ENCODE results near the gene PANK1. TPM values are rescaled to one million over a fixed set of nuclear protein-coding genes. Genes with fewer than 3 reads are reported as not detected.

Gene PANK1
- total RNA-seq, 1 experiment from 2014 or later, result 19.2 TPM

GRCh38 chr10:89639326-89639725 is 5.7 kb downstream of the PANK1 start:
- Histone ChIP-seq H3K27ac (ENCODE audit: low read depth, low read length, poor library complexity, severe bottlenecking) (no peak overlapping the region), H3K9me3 (ENCODE audit: low read depth, low read length, poor library complexity, severe bottlenecking) (no peaks in the 10 kb centered on the region), H3K4me3 (ENCODE audit: low read depth, low read length, poor library complexity, severe bottlenecking) (no peak overlapping the region), H3K36me3 (ENCODE audit: insufficient read depth, low read length, poor library complexity, severe bottlenecking) (peaks cover 8% of the 10 kb centered on the region), H3K4me1 (ENCODE audit: insufficient read depth, low read length, poor library complexity, severe bottlenecking) (peaks cover 12% of the 10 kb centered on the region), H3K27me3 (replicated peaks; ENCODE audit: insufficient read depth, low read depth, low read length, poor library complexity) (no peaks in the 10 kb centered on the region)
- ChIA-PET CTCF (no interaction called here), POLR2A (ENCODE audit: low non-redundant PET) (no interaction called here)
- DNase-seq (ENCODE audit: low spot score), result no peak
- no peak for TF ChIP-seq CTCF (conservative IDR thresholded peaks at IDR 0.05; ENCODE audit: low read depth, low read length)
- TF ChIP-seq EZH2 (IDR thresholded peaks at IDR 0.05; ENCODE audit: borderline replicate concordance, low read depth, low read length, poor library complexity, severe bottlenecking), result no peak
- intact Hi-C loops (cut with micrococcal nuclease; ENCODE audit: unreplicated experiment), result no loop called here
- BruUV-seq (replicated peaks), result no TSS peak

DNA sequence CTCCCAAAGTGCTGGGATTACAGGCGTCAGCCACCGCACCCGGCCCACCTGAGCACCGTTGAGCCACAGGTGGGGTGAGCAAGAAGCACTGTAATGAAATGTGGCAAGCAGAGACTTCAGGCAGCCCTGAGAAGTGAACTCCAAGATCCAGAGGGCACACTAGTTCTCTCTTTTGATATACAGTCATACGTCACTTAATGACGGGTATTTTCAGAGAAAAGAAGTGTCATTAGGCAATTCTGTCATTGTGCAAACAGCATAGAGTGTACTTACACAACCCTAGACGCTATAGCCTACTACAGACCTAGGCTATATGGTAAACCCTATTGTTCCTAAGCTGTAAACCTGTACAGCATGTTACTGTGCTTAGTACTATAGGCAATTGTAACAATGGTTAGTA is 7.9 kb downstream of the PANK1 start:
- BruUV-seq (replicated peaks), result no TSS peak
- ChIA-PET CTCF (no interaction called here), POLR2A (ENCODE audit: low non-redundant PET) (no interaction called here)
- TF ChIP-seq CTCF (conservative IDR thresholded peaks at IDR 0.05; ENCODE audit: low read depth, low read length) (no peak), EZH2 (IDR thresholded peaks at IDR 0.05; ENCODE audit: borderline replicate concordance, low read depth, low read length, poor library complexity, severe bottlenecking) (no peak)
- no peak for DNase-seq (ENCODE audit: low spot score)
- H3K9me3 ChIP-seq (ENCODE audit: low read depth, low read length, poor library complexity, severe bottlenecking), result no peaks in the 10 kb centered on the region
- H3K4me3 ChIP-seq (ENCODE audit: low read depth, low read length, poor library complexity, severe bottlenecking), result no peak overlapping the region
- intact Hi-C loops (cut with micrococcal nuclease; ENCODE audit: unreplicated experiment), result no loop called here
- peaks cover 16% of the 10 kb centered on the region for H3K36me3 ChIP-seq (ENCODE audit: insufficient read depth, low read length, poor library complexity, severe bottlenecking)
- no peaks in the 10 kb centered on the region for H3K27me3 ChIP-seq (replicated peaks; ENCODE audit: insufficient read depth, low read depth, low read length, poor library complexity)
- H3K27ac ChIP-seq (ENCODE audit: low read depth, low read length, poor library complexity, severe bottlenecking), result no peak overlapping the region
- no peaks in the 10 kb centered on the region for H3K4me1 ChIP-seq (ENCODE audit: insufficient read depth, low read length, poor library complexity, severe bottlenecking)

GRCh38 chr10:89634637-89635036 is 10.4 kb downstream of the PANK1 start:
- intact Hi-C loops (cut with micrococcal nuclease; ENCODE audit: unreplicated experiment), result no loop called here
- Histone ChIP-seq H3K9me3 (ENCODE audit: low read depth, low read length, poor library complexity, severe bottlenecking) (no peaks in the 10 kb centered on the region), H3K27ac (ENCODE audit: low read depth, low read length, poor library complexity, severe bottlenecking) (no peak overlapping the region), H3K4me1 (ENCODE audit: insufficient read depth, low read length, poor library complexity, severe bottlenecking) (peaks cover 6% of the 10 kb centered on the region), H3K36me3 (ENCODE audit: insufficient read depth, low read length, poor library complexity, severe bottlenecking) (peaks cover 16% of the 10 kb centered on the region), H3K4me3 (ENCODE audit: low read depth, low read length, poor library complexity, severe bottlenecking) (no peak overlapping the region), H3K27me3 (replicated peaks; ENCODE audit: insufficient read depth, low read depth, low read length, poor library complexity) (no peaks in the 10 kb centered on the region)
- CTCF ChIA-PET, result interaction anchor here (0.6 kb wide), 1 partner anchor 11 kb away, joined by 3 read pairs; no protein-coding TSS in a partner anchor
- BruUV-seq (replicated peaks), result no TSS peak
- TF ChIP-seq CTCF (conservative IDR thresholded peaks at IDR 0.05; ENCODE audit: low read depth, low read length), result no peak
- TF ChIP-seq EZH2 (IDR thresholded peaks at IDR 0.05; ENCODE audit: borderline replicate concordance, low read depth, low read length, poor library complexity, severe bottlenecking), result no peak
- no peak for DNase-seq (ENCODE audit: low spot score)
- POLR2A ChIA-PET (ENCODE audit: low non-redundant PET), result no interaction called here

Measured in A673 (cell line).